HG02981 (cell line): Measurements from ENCODE around the gene PTPRE.

Source experiments
- ATAC-seq: cut with Tn5 transposase; IDR thresholded peaks from one replicate; pipeline ENCODE4 v1.9.1; 2021; ENCODE audit warnings: mild to moderate bottlenecking, moderate library complexity; ENCODE audit not compliant: unreplicated experiment

PTPRE gene

GRCh38 chr10:128042131-128042610 lies 135.3 kb downstream of the PTPRE start:
- ATAC-seq: no peak

GRCh38 chr10:128043259-128044045 lies 136.5 kb downstream of the PTPRE start:
- ATAC-seq: no peak

- no peak for ATAC-seq
Observed at GRCh38 chr10:128044186-128044585, 137.3 kb downstream of the PTPRE start.

- ATAC-seq: no peak
Observed at GRCh38 chr10:128044961-128045832, 138.3 kb downstream of the PTPRE start.

GRCh38 chr10:128045833-128046120 lies 138.9 kb downstream of the PTPRE start:
- no peak for ATAC-seq

GRCh38 chr10:128046156-128046952 lies 139.5 kb downstream of the PTPRE start:
- ATAC-seq: no peak

GRCh38 chr10:128046953-128047290 lies 140.0 kb downstream of the PTPRE start:
- ATAC-seq: no peak

GRCh38 chr10:128047351-128047750 lies 140.4 kb downstream of the PTPRE start:
- peak; percentile 99 for ATAC-seq

GRCh38 chr10:128047991-128048818 lies 141.3 kb downstream of the PTPRE start:
- ATAC-seq: peak; percentile 31

- no peak for ATAC-seq
Observed at GRCh38 chr10:128048819-128049210, 141.9 kb downstream of the PTPRE start.

- no peak for ATAC-seq
Observed at GRCh38 chr10:128049226-128050120, 142.6 kb downstream of the PTPRE start.

- ATAC-seq: no peak
Observed at GRCh38 chr10:128050121-128050516, 143.2 kb downstream of the PTPRE start.

GRCh38 chr10:128050936-128051335 lies 144.0 kb downstream of the PTPRE start:
- no peak for ATAC-seq

- no peak for ATAC-seq
Observed at GRCh38 chr10:128051548-128051947, 144.6 kb downstream of the PTPRE start.

GRCh38 chr10:128052696-128053095 lies 145.8 kb downstream of the PTPRE start:
- no peak for ATAC-seq

GRCh38 chr10:128053356-128053755 lies 146.5 kb downstream of the PTPRE start:
- no peak for ATAC-seq

GRCh38 chr10:128054163-128054970 lies 147.5 kb downstream of the PTPRE start:
- no peak for ATAC-seq

GRCh38 chr10:128055061-128055868 lies 148.4 kb downstream of the PTPRE start:
- ATAC-seq: no peak
